Neural cell (in vitro differentiated cells): ENCODE data around the gene RWDD2A. TPM values are rescaled to one million over a fixed set of nuclear protein-coding genes. Genes with fewer than 3 reads are reported as not detected.

Source experiments
- H2AFZ ChIP-seq: fragments of 200-600, 300-800 bp; sonication (generic), shearing (Covaris generic); 2 replicates; pipeline ENCODE4 v1.6.0; 2014; ENCODE audit warnings: low read depth, mild to moderate bottlenecking, antibody characterized with exemption, low read length, moderate library complexity
- H3F3A ChIP-seq: fragments of 200-600 bp; shearing (Covaris generic); 2 replicates; pipeline ENCODE4 v1.6.1; 2016; ENCODE audit warnings: mild to moderate bottlenecking, moderate library complexity, mixed read lengths, antibody characterized with exemption, low read length; ENCODE audit not compliant: insufficient read depth, poor library complexity, severe bottlenecking
- H3K27ac ChIP-seq: fragments of 200-600, 300-800 bp; sonication (generic), shearing (Covaris generic); 2 replicates; pipeline ENCODE4 v1.5.1; 2014; ENCODE audit warnings: mild to moderate bottlenecking, low read length, moderate library complexity
- H3K27me3 ChIP-seq: fragments of 300-800, 200-600 bp; sonication (generic), shearing (Covaris generic); 2 replicates; pipeline ENCODE4 v1.6.0; 2014; ENCODE audit warnings: mild to moderate bottlenecking, low read depth, low read length, moderate library complexity; ENCODE audit not compliant: insufficient read depth
- H3K36me3 ChIP-seq: fragments of 300-800, 200-600 bp; sonication (generic), shearing (Covaris generic); 2 replicates; pipeline ENCODE4 v1.5.1; 2014; ENCODE audit warnings: mild to moderate bottlenecking, antibody characterized with exemption, low read length, moderate library complexity; ENCODE audit not compliant: insufficient read depth
- H3K4me2 ChIP-seq: fragments of 300-800, 200-600 bp; sonication (generic), shearing (Covaris generic); 2 replicates; pipeline ENCODE4 v1.6.0; 2014; ENCODE audit warnings: mild to moderate bottlenecking, low read length
- H3K4me3 ChIP-seq: fragments of 300-800, 200-600 bp; sonication (generic), shearing (Covaris generic); 2 replicates; pipeline ENCODE4 v1.5.1; 2014; ENCODE audit warnings: mild to moderate bottlenecking, low read length, moderate library complexity
- H3K79me2 ChIP-seq: fragments of 200-600 bp; shearing (Covaris generic); replicated peaks from 2 replicates; pipeline ENCODE4 v1.6.0; 2014; ENCODE audit warnings: mild to moderate bottlenecking, low read length, moderate library complexity; ENCODE audit not compliant: insufficient read depth
- H3K9ac ChIP-seq: fragments of 300-800, 200-600 bp; sonication (generic), shearing (Covaris generic); 2 replicates; pipeline ENCODE4 v1.6.1; 2016; ENCODE audit warnings: mild to moderate bottlenecking, low read length, mixed read lengths
- H3K9me2 ChIP-seq: fragments of 200-600 bp; shearing (Covaris generic); 2 replicates; pipeline ENCODE4 v1.6.1; 2016; ENCODE audit warnings: mild to moderate bottlenecking, low read length, mixed read lengths; ENCODE audit not compliant: insufficient read depth
- H3K9me3 ChIP-seq: fragments of 200-600, 300-800 bp; sonication (generic), shearing (Covaris generic); 2 replicates; pipeline ENCODE4 v1.6.1; 2016; ENCODE audit warnings: mild to moderate bottlenecking, mixed run types, low read length, moderate library complexity, mixed read lengths
- H4K20me1 ChIP-seq: fragments of 200-600 bp; shearing (Covaris generic); 2 replicates; pipeline ENCODE4 v1.6.1; 2016; ENCODE audit warnings: mild to moderate bottlenecking, mixed run types; ENCODE audit not compliant: insufficient read depth
- CTCF ChIP-seq: fragments of 450-650 bp; IDR thresholded peaks from 2 replicates; pipeline ENCODE4 v1.5.1; 2014; ENCODE audit warnings: antibody characterized with exemption, mild to moderate bottlenecking, moderate library complexity; ENCODE audit not compliant: poor library complexity, severe bottlenecking
- EP300 ChIP-seq: fragments of 450-650 bp; conservative IDR thresholded peaks from 2 replicates; pipeline ENCODE4 v1.6.1; 2014; ENCODE audit warnings: antibody characterized with exemption, mild to moderate bottlenecking, moderate library complexity; ENCODE audit not compliant: poor library complexity, severe bottlenecking
- MXI1 ChIP-seq: fragments of 450-650 bp; conservative IDR thresholded peaks from 2 replicates; pipeline ENCODE4 v1.6.1; 2014; ENCODE audit warnings: antibody characterized with exemption, mild to moderate bottlenecking; ENCODE audit not compliant: poor library complexity, severe bottlenecking
- RAD21 ChIP-seq: fragments of 450-650 bp; conservative IDR thresholded peaks from 2 replicates; pipeline ENCODE4 v1.6.1; 2014; ENCODE audit warnings: antibody characterized with exemption, mild to moderate bottlenecking, moderate library complexity
- REST ChIP-seq: IDR thresholded peaks from 2 replicates; pipeline ENCODE4 v1.6.1; 2012; ENCODE audit warnings: borderline replicate concordance
- SMC3 ChIP-seq: fragments of 450-650 bp; conservative IDR thresholded peaks from 2 replicates; pipeline ENCODE4 v1.6.1; 2014; ENCODE audit warnings: antibody characterized with exemption, mild to moderate bottlenecking, moderate library complexity; ENCODE audit not compliant: poor library complexity
- polyA plus RNA-seq: library from polyadenylated mRNA; depleted of rRNA; stranded (reverse); fragments of >200 nt; gene quantifications from 2 replicates; pipeline ENCODE4 v1.2.3, GENCODE V29; 2014

RWDD2A gene
- polyA plus RNA-seq, 1 donor from 2014 or later = 6.6 TPM

GRCh38 chr6:83221276-83221675, 28.1 kb downstream of the RWDD2A start:
- H3F3A ChIP-seq = no peaks in the 10 kb centered on the region
- H3K36me3 ChIP-seq = no peaks in the 10 kb centered on the region
- H4K20me1 ChIP-seq = no peaks in the 10 kb centered on the region
- no peak overlapping the region for H3K4me2 ChIP-seq
- no peaks in the 10 kb centered on the region for H3K27me3 ChIP-seq
- H2AFZ ChIP-seq = no peak overlapping the region
- TF ChIP-seq MXI1 = no peak
- no peak for TF ChIP-seq EP300
- no peaks in the 10 kb centered on the region for H3K79me2 ChIP-seq
- H3K4me3 ChIP-seq = no peak overlapping the region
- no peak overlapping the region for H3K27ac ChIP-seq
- H3K9ac ChIP-seq = no peak overlapping the region
- H3K9me2 ChIP-seq = no peaks in the 10 kb centered on the region
- H3K9me3 ChIP-seq = no peaks in the 10 kb centered on the region

- Histone ChIP-seq H3K36me3 (no peaks in the 10 kb centered on the region), H4K20me1 (no peaks in the 10 kb centered on the region), H3K9me2 (no peaks in the 10 kb centered on the region), H3K79me2 (no peaks in the 10 kb centered on the region), H3K27me3 (no peaks in the 10 kb centered on the region), H3K9ac (no peak overlapping the region), H3K9me3 (no peaks in the 10 kb centered on the region), H3K4me2 (no peak overlapping the region), H2AFZ (no peak overlapping the region), H3F3A (no peaks in the 10 kb centered on the region), H3K27ac (no peak overlapping the region), H3K4me3 (no peak overlapping the region)
- TF ChIP-seq SMC3 = peak; percentile 85
- no peak for TF ChIP-seq REST
- TF ChIP-seq RAD21 = peak; percentile 84
- peak; percentile 85 for TF ChIP-seq CTCF
Observed at GRCh38 chr6:83221889-83222479, 28.8 kb downstream of the RWDD2A start.

GRCh38 chr6:83226517-83226916, 33.4 kb downstream of the RWDD2A start:
- no peaks in the 10 kb centered on the region for H3F3A ChIP-seq
- H3K36me3 ChIP-seq = no peaks in the 10 kb centered on the region
- no peaks in the 10 kb centered on the region for H4K20me1 ChIP-seq
- H3K27me3 ChIP-seq = no peaks in the 10 kb centered on the region
- no peak overlapping the region for H3K4me2 ChIP-seq
- no peaks in the 10 kb centered on the region for H3K9me2 ChIP-seq
- H3K27ac ChIP-seq = no peak overlapping the region
- no peaks in the 10 kb centered on the region for H3K9me3 ChIP-seq
- H2AFZ ChIP-seq = no peak overlapping the region
- no peak overlapping the region for H3K9ac ChIP-seq
- TF ChIP-seq REST (no peak), RAD21 (no peak)
- no peak overlapping the region for H3K4me3 ChIP-seq
- H3K79me2 ChIP-seq = no peaks in the 10 kb centered on the region
